Right renal cortex interstitium (tissue), 3 donors: Measurements from ENCODE around the gene C5orf15. TPM values are rescaled to one million over a fixed set of nuclear protein-coding genes. Genes with fewer than 3 reads are reported as not detected.

Source experiments
- DNase-seq, 3 donors: peaks; one replicate each; pipeline ENCODE4 v3.0.0-alpha.2; 2013; ENCODE audit warnings: low read depth in 3 of 3, low spot score in 2 of 3
- polyA plus RNA-seq, 3 donors: library from polyadenylated mRNA; unstranded; fragments of 120-200 nt; gene quantifications; one replicate each; pipeline ENCODE4 v1.2.1, GENCODE V29; 2013; ENCODE audit not compliant: insufficient read length in 3 of 3

C5orf15 gene
- polyA plus RNA-seq, result 100 to 1,000 TPM; 140 to 149 (median 146) TPM

- peak; percentile 90 to 94 (median 92) for DNase-seq
Observed at GRCh38 chr5:133968204-133968980, at the start of gene C5orf15. Gene C5orf15, minus strand, starts transcription at chr5:133968625. Its CDS starts 41 bp downstream, at chr5:133968584.

DNA sequence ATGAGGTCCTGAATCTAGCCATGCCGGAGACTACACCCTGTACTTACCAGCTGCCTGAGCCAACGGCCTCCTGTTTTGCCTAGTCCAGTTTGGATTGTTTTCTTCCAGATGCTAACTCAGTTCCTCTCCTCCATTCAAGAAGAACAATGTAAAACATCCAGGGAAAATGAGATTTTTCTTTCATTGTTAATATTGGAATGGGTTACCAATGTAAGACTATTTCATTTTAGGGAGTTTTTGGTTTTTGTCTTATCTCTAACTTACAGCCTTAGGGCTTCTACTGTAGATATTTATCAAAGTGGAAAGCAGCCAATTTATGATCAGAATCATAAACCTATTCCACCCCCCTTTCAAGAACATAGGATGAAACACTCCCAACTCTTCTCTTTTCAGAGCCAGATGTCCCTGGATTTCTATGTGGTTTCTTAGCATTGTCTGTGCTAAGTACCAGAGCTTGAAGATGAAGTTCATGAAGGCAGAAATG, 39.9 kb upstream of the C5orf15 start:
- DNase-seq, result no peak

- DNase-seq, result no peak
Observed at GRCh38 chr5:134007581-134008265, 39.3 kb upstream of the C5orf15 start.

- no peak for DNase-seq
Observed at GRCh38 chr5:134006115-134006514, 37.7 kb upstream of the C5orf15 start.

DNA sequence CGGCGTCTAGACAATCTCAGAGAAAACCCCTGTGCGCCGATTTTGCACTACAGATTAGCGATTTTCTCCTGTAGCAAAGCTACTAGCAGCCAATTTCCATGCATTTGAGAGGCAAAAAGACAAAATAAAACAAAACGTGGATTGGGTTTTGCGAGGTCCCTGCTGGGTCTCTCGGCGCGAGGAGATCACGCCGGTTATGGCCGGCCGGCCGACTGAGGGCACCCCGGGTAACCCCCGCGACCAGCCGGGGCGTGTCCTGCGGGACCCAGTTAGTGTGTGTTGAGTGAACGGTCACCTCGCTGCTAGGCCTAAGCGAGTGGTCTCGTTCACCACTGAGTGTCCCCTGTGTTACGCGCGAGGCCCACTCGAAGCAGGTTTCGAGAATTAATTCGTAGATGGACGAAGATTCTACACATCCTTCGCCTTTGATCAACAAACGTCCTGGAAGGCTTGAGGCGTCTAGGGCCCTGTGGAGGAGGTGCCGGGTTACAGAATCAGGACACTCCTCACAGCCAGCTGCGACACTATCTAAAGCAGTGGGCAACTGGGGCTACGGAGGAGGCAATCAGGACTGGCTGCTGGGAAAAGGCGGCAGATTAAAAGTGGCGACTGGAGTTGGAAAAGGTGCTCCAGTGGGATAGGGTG, 37.1 kb upstream of the C5orf15 start:
- peak in 1 of 3 donors; percentile 15 for DNase-seq

DNA sequence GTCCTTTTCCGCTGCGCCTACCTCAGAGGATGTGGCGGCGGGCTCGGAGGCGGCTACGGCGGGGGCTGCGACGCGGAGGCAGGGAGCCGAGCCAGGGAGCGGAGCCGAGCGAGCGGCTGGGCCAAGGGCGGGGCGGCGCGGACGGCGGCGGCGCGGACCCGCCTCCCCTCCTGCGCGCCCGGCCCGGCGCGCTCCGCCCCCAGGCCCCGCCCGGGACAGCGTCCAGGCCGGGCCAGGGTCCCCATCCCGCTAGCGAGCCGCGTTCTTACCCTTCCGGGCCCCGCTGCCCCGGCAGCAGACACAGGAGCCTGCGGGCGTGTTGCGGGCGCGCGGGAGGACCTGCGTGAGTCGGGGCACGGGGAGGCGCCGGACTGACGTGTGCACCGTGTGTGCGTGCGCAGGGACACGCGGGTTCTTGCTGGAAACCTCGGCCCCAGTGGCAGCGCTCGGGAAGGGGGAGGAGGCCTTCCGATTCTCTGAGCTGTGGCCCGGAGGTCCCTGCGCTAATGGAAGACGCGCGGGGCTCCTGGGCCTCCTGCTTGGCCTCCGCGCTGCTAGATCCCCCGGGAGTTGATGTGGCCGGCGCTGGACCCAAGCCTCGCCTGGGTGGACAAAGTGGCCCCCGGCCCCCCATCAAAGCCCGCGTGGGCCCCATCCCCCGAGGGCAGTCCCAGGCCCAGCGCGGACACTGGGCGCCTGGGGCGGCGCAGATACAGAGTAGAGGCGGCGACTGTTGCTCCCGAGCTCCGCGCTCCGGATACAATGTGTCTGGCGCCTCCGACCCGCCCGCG, 36.4 kb upstream of the C5orf15 start, which contains the start of gene VDAC1:
VDAC1 (minus strand) TSS at position 350 of the 791 bp plus-strand sequence. CDS start 11,963 bp downstream, outside the sequence.
- DNase-seq, result peak in 2 of 3 donors; percentile 72

DNA sequence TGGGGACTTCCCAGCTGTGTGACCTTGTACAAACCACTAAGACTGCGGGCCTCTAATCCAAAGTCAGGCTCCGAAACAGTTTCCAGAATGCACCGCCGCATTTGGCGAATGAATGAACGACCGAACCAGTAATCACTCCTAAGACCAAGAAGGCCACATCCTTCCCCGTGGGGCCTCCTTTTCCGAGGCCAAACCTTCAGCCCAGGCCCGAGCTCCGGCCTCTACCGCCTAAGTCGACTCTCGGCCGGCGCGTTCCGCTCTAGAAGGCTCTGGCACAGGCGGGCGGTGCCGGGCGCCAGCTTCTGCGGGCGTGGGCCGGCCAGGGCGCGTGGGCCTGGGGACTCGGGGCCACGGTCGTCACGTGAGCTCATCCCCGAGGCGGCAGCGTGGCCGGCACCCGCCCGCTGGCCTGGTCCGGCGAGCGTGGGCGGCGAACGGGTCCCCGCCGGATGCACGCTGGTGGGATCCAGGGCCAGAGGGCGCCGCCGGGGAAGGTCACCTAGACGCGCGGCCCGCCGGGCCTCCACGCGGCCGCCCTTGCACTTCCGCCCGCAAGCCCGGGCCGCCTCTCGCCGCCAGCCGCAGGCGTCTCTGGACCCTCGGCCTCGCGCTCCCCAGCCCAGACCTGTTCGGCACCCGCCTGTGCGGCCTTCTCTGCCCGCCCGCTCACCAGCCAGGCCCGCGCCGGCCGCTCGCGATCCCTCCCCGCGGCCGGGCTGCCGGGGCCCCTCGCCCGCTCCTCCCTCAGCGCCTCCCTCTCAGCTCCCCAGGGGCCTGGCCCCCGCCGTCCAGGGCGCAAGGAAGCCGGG, 35.6 kb upstream of the C5orf15 start:
- peak in 2 of 3 donors; percentile 26 to 29 for DNase-seq

- DNase-seq, result no peak
Observed at GRCh38 chr5:134003064-134003816, 34.8 kb upstream of the C5orf15 start.

- no peak for DNase-seq
Observed at GRCh38 chr5:134001938-134002731, 33.7 kb upstream of the C5orf15 start.

GRCh38 chr5:134000696-134001453, 32.5 kb upstream of the C5orf15 start:
- DNase-seq, result no peak

- DNase-seq, result no peak
Observed at GRCh38 chr5:134000091-134000511, 31.7 kb upstream of the C5orf15 start.

GRCh38 chr5:133998807-133999206, 30.4 kb upstream of the C5orf15 start:
- DNase-seq, result no peak

- DNase-seq, result no peak
Observed at GRCh38 chr5:133998042-133998441, 29.6 kb upstream of the C5orf15 start.

- no peak for DNase-seq
Observed at GRCh38 chr5:133996683-133997252, 28.3 kb upstream of the C5orf15 start.

- DNase-seq, result no peak
Observed at GRCh38 chr5:133995883-133996563, 27.6 kb upstream of the C5orf15 start.

DNA sequence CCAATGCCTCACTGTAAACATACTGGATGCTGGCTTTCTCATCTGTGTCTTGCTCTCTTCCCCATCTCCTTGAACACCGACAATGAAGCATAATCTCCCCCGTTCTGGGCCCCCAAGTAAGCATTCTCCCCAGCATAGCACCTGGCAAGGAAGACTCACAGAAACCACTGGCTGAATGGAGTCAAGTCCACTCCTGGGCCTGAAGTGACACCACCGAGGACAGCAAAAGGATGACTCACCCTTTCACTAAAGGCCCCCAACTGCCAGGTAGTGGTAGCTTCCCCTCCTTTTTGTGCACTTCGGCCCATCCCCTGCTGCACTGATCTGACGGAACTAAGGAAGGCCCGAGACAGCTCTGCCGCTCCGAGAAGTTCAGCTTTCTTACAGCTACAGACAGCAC, 26.9 kb upstream of the C5orf15 start:
- no peak for DNase-seq
